ENCODE data around the gene USP6NL.

The USP6NL gene

DNA sequence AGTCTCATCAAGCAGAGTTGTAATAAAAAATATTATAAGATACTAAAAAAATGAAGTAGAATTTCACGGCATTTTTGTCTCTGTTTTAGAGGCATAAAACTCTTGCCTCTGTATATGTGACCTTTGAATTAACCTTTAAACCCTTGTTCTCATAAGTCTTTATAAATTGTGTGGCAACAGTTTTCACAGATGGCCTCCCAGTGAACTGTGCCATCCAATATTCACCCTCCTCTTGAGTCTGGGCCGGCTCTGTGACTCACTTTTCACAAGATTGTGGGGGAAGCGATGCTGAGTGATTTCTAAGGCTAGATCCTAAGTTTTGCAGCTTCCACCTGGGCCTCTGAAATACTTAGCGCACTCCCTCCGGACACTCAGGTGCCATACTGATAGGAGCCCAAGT is 4.6 kb upstream of the USP6NL start:
- DNase-seq (ENCODE audit: low read depth, low spot score), result no peak

DNA sequence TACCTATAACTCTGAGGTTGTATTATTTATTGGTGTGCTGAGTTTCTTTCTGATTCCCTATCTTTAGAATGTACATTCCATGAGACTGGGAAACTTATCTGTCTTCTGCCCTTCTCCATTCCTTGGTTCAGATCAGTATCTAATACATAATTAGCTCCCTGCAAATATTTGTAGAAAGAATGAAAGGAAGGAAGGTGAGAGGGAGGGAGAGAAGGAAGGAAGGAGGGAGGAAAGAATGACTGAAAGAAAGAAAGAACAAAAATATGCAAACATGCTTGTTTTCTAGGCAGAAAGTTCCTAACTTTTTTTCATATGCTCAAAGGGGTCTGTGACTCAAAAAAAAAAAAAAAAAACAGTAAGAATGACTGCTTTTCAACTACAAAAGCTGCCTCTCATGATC is 3.9 kb upstream of the USP6NL start:
- DNase-seq (ENCODE audit: low read depth, low spot score), result no peak

DNA sequence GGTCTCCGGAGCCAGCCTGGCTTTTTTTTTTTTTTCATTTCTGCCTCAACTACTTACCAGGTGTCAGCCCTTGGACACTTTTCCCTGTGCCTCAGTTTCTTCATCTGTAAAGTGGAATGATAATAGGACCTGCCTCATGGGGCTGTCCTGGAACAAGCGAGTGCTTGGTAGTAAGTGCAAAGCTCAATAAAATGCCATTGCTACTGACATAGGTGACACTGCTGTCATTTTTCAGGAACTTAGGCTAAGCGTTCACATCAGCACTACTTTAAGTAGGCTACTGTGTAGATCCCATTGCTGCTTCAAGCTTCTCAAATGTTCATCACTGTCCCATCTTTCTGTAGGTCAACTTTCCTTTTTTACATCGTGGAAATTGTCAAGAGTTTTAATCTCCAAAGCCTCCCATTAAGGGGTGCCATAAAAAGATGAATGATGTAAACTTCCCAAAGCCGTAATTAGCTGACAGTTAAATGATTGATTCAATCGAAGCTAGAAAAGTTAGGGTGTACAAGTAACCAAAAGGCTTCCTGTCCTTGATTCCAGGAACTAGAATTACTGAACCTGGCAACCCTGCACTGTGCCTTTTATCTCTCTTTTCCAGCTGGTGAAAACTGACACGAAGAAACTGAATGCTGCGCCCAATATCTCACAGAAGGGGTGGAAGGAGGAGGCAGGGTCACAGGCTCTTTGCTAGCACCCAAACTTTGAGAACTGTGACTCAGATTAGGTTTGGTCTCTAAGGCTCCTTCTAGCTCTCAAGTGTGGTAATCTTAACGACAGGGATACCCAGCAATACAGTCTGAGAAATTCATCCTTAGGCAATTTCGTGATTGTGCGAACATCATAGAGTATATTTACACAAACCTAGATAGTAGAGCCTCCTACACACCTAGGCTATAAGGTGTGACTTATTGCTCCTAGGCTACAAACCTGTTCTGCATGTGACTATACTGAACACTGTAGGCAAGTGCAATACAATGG is 861 bp upstream of the USP6NL start:
- DNase-seq (ENCODE audit: low read depth, low spot score), result no peak

DNA sequence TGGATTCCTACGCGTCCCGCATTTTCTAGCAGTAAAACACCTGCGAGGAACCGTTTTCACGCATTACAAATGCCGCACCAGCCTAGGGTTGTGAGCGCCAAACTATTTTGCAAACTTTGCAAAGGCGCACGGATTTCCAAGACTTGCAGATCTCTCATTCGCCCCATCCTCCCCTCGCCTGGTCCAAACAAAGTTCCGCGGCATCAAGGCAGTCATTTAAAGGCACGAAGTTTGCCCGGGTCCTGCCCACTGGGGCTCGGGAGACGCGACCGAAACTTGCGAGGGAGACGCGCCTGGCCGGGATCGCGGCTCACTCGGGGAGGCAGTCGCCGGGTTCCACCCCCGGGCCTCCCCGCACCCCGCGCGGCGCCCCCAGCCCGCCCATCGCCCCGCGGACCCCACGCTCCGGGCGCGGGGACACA is 613 bp downstream of the USP6NL start:
- no peak for DNase-seq (ENCODE audit: low read depth, low spot score)

DNA sequence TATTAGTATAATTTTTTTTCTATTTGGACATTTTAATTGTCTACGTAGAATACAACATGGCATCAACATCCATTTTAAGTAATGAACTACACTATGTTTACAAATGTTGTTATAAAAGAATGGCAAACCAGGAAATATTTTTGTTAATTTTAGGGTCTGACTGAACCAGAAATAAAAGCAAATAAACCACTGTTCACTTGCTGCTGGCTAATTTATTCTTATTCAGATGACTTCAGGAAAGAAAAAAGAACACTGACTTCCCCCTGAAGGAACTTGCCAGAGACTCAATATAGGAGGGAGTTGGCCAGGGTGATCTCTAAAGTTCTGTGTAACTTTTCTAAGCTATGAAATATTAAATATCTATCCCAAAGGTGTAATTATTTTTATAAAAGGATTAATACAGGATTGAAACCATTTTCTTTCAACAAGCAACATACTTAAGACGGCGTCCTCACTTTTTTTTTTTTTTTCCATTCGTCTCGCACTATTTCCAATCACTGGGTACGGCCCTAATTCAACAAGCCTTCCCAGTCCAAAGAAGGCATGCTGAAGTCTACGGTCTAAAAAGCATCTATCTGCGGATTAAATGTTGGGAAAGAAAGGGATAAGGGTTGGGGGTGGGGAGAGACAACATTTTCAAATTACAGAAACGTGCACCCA is 1.2 kb downstream of the USP6NL start:
- DNase-seq (ENCODE audit: low read depth, low spot score), result no peak

DNA sequence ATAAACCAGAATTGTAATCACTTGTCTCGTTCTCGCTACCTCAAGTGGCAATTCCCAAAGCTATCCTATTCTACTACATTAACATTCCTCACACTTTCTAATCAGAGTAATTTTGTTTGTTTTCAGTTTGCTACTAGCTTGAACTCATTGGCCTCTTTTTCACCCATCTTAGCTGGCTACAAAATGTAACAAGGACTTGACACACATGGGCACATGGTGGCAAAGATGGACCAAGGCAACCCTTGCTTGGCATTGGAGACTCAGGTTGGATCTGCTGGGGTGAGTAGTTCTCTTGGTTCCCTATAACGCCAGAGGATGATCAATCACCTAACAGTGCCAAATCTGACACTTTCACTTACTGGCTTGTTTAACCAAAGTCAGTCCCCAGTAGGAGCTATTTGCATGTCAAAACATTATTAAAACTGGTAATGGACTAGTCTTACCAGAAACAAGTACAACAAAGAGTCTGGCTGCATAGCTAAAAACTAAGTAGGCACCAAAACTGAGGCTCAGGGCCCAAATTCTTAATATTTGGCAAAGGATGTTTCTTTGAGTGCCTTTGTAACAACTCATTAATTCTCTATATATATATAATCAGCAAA is 1.9 kb downstream of the USP6NL start:
- DNase-seq (ENCODE audit: low read depth, low spot score), result no peak

DNA sequence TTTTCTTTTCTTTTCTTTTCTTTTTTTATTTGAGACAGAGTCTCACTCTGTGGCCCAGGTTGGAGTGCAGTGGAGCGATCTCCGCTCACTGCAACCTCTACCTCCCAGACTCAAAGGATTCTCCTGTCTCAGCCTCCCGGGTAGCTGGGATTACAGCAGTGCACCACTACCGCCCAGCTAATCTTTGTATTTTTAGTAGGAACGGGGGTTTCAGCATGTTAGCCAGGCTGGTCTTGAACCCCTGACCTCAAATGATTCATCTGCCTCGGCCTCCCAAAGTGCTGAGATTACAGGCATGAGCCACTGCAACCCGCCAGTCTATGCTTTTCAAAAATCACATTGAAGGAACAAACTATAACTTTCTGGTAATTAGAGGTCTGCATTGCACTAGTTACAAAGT is 2.4 kb downstream of the USP6NL start:
- DNase-seq (ENCODE audit: low read depth, low spot score), result no peak

DNA sequence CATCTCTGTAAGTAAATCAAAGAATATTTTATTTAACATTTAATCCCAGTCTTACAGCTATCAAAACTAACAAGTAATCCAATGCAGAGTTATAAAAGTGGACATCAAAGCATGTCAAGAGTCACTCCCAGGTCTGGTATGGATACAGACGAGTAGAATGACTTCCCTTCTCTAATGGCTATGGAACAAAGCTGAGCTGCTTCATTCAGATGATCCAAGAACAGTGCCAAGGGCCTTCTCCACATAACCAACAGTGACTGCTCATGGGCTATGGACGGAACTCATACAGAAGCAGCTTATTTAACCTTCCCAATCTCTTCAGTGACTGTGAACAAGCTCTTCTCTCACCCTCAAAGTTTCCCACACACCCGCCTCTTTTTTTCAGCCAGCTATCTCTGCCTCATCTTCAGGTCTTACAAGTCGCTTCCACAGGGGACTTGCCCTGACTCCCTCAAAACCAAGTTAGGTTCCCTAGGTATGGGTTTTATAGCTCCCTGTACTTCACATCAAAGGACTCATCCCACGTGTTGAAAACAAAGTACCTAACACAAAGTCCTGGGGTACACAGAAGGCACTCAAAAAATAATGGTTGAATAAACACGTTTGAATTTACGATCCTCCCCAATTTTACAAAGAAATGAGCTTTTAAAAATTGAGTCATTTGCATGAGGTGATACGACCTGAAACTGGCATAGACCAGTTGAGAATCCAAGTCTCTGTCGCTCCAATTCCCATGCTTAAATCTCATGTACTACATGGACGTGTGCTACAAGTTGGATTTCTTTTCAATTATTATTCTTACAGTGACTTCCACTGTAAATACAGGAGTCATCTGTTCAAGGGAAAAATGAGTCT is 3.1 kb downstream of the USP6NL start:
- DNase-seq (ENCODE audit: low read depth, low spot score), result no peak

DNA sequence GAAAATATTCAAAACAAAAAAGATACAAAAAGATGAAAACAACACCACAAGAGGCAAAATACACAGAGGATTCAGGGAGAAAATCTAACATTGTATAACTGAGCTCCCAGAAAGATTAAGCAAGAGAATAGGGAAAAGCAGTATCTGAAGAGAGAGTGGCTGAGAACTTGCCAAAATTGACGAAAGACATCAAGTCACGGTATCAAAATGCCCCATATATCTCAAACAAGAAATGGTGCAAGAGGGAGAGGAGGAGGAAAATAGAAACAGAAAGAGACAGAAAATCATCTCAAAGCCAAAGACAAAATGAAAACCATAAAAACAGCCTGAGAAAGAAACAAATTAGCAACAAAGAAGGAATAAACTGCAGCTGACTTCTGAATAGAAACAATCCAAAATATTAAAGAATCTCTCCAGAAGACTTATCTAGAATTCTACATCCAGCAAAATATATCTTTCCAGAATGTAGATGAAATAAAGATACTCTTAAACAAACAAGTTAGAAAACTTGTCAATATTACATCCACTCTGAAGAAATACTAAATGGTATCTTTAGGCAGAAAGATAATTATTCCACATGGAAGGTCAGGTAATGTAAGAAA is 5.5 kb downstream of the USP6NL start:
- DNase-seq (ENCODE audit: low read depth, low spot score), result no peak

DNA sequence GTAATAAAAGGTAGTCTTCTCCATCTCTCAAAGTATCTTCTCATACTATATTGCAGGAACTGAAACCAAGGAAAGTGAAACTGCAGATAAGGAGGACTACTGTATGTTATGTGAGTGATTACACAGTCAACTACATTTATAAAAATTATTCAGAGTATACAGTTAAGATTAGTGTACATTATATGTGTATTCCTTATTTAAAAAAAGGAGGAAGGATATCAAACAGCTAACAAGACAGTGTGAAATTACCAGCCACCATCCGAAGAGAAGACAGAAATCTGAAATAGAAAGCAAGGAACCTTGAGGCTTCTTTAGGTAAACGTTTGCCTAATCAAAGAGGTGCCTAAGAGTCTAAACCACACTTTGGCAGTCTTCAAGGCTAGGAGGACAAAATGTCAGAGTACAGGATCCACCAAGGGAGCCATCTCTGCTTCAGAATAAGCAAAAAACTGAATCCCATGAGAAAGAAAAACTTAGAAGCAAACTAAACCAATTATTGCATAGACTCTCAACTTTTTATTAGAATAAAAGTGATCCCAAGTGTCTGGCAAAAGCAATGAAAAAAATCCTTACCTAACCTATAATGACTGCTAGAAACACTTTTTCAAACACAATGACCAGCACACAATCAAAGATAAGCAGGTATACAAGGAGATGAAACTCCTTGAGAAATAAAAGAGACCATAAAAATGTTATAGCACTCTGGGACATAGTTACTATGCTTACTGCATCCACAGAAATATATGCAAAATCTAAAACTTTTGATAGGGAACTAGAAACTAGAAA is 6.4 kb downstream of the USP6NL start:
- no peak for DNase-seq (ENCODE audit: low read depth, low spot score)

DNA sequence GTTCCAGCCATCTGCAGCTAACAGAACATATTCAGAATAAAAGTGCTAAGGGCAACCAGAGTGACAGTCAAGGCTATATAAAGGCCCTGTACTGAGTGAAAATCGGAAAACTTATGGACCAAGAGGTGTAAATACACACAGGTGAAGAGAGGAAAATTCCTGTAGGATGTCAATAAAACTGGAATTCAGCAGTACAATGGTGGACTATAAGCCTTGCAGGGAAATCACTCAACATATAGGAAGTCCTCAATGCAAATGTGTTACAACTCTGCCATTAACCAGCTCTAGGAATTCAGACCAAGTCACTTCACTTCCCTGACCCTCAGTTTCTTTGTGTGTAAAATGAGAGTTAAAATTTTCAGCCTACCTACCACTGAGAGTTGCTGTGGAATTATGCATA is 7.7 kb downstream of the USP6NL start:
- DNase-seq (ENCODE audit: low read depth, low spot score), result no peak

DNA sequence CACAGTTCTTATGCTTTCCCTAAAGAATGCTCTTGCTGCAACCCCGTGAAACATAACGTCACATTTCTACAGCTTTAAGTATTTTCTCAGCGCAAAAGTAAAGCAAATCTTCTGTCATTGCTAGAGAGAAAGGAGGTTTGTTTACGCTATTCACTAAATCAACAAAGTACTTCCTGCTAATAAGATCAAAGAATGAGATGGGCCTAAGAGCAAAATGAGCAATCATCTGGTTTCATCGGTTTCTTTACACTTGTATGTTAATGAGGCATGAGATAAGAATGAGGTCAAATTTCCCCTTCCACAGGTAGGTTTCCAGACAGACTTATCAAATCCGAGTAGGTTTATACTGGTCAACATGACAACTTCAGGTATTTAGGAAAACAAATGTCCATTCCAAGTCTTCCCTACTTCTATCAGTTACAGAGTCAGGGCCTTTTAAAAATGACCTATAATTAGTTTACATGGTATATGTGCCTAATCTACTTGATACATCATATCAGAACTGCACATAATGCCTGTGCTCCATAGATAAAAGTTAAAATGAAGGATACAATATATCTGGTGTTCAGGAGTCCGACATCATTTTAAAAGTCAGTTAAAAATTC is 8.4 kb downstream of the USP6NL start:
- DNase-seq (ENCODE audit: low read depth, low spot score), result no peak

DNA sequence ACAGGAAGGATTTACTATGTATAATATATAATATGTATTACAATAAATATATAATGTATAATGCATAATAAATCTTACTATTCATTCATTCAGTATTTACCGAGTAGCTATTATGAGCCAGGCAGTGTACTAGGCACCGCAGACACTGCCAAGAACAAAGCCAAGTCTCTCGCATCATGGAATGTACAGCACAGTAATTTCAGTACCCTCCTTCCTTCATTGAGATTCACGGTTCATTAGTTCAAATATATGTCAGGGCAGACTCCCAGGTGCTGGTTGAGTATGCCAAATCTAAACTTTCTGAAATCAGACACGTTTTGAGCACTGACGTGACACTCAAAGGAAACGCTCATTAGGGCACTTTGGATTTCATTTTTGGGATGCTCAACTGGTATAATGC is 9.1 kb downstream of the USP6NL start:
- no peak for DNase-seq (ENCODE audit: low read depth, low spot score)

DNA sequence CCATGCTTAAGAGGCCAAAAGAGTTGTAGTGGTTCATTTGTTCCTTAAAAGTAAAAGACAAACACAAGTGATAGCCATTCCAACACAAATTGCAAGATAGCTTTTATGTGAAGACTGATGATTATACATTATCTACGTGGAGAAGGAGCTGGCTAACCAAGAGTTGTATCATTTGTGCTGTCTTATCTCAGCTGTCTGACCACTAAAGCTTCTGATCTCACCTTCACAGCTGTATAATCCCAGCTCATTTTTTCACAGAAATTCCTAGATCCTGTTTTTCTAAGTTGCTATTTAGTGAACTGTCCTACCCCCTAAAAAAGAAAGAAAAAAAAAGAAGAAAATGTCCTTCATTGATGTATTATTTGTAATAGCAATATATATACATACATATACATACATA is 9.8 kb downstream of the USP6NL start:
- no peak for DNase-seq (ENCODE audit: low read depth, low spot score)

DNA sequence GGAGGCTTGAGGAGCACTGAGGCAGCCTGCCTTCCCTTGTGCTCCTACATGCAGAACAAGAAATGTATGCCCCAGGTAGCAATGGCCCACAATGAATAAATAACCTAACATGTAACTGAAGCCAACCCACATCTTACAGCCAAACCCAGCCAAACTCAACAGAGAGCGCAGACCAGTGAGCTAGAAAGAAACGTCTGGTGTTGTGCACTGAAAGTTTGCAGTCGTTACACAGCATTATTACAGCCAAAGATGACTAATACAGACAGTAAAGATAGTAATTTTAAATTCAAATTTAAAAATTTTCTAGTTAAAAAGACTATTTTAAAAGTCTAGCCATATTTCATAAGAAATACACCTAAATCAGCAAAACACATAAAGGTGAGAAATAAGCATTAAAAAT is 11.2 kb downstream of the USP6NL start:
- no peak for DNase-seq (ENCODE audit: low read depth, low spot score)

DNA sequence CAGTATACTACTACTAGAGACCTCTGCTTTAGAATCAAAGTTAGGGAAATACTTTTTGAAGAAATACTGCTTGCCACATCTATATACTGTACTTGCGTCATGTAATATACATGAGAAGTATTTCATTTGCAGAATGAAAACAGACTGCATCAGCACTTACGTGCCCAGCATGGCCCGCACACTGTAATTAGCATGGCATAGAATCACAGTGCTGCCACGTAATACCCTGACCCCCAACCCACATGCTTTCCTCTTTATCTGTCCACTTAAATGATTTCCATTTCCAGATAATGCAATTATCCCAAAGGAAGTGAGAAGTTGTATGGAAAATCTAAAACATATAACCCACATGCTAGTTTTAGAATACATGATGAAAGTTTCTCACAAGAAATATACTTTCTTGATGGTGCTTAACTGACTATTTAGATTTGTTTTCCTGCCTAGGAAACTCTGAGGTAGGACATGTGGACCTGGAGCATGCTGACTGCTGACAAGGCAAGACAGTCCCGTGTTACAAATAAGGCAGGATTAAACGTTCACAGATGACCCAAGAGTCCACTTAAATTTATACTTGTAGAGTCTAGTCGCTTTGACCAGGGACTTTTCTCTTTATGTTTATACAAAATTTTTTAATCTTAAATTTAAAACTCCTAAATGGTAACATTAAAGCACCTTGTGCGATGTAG is 12.6 kb downstream of the USP6NL start:
- no peak for DNase-seq (ENCODE audit: low read depth, low spot score)

DNA sequence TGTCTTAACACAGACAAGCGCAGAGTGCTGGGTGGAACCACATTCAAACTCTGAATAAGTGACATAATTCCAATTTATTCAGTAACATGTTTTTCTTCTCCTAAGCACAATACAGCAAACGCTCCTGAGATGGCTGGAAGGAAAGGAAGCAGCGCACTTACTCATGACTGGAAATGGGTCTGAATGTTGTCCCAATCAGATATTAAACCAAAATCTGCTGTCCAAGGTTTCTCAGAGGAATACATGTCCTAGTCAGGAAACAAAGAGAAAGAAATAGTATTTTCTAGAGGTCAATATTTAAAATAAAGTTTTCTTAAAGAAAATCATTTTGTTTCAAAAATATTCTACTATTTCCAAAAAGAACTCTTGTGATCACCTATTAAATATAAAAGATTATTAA is 14.0 kb downstream of the USP6NL start:
- DNase-seq (ENCODE audit: low read depth, low spot score), result no peak

DNA sequence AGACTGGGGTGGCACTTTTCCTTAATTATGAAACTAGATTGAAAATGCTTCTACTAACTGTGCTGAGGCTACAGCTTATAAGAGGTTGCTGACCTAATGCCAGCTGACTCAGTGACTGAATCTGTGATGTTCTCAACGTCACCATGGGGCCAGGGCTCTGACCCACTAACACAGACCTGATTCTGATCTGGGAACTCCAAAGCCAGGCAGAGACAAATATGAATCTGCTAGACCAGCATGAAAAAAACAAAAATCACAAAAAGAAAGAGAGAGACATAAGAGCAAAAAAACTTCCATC is 16.1 kb downstream of the USP6NL start:
- DNase-seq (ENCODE audit: low read depth, low spot score), result no peak

DNA sequence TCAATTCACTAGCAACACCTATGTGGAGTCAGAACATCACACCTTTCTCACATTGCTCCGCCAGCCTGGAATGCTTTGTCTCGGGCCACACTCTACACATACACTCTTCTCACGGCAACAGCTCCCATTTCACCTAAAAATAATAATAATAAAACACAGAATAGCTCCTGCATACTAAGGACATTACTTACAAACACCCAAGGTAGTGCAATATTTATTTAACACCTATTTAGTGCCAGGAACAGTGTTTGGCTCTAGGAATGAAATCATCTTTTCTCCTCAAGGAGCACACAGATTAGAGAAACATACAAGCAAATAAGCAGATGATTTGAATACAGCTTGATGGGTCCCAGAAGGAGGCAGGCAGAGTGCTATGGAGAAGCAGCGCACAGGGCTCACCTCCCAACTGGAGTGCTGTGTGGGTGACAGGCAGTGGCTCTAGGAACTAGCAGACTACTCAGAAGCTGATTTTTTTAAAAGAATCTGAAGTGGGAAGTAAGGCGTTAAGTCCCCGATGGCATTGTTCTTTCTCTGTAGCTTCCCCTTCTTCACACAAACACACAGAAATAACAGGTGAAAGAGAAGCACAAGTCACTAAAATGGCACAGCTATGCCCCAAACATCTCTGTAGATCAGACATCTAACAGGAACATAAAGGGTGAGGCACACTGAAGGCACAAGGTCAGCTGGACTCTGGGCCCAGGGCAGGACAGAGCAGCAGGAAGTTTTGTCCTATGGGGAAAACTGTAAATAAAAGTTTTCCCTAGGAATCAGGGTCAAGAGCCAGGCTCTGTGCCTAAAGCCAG is 16.7 kb downstream of the USP6NL start:
- DNase-seq (ENCODE audit: low read depth, low spot score), result no peak

Data from activated CD4-positive, CD25-positive, alpha-beta regulatory T cell treated with anti-CD3 and anti-CD28 coated beads, Interleukin-2, amount 50 U/mL, for 16 hours (primary cell).